Fibroblast of villous mesenchyme (primary cell): Measurements from ENCODE around the gene ARL5A. TPM values are rescaled to one million over a fixed set of nuclear protein-coding genes. Genes with fewer than 3 reads are reported as not detected.

ENCODE experiments used
- DNase-seq: peaks from one replicate; pipeline ENCODE4 v3.0.0-alpha.2; 2010; ENCODE audit warnings: low read depth
- H3K4me3 ChIP-seq: 2 replicates; pipeline ENCODE4 v1.5.1; 2011; ENCODE audit warnings: low read depth, mild to moderate bottlenecking, low read length
- CTCF ChIP-seq: IDR thresholded peaks from 2 replicates; pipeline ENCODE4 v1.5.1; 2012; ENCODE audit warnings: low read depth, mild to moderate bottlenecking, low read length; ENCODE audit not compliant: insufficient read depth
- total RNA-seq: library from RNA; depleted of rRNA; stranded (reverse); fragments of >200 nt; gene quantifications from 2 replicates; pipeline ENCODE4 v1.2.3, GENCODE V29; 2012

The ARL5A gene
- total RNA-seq, 1 donor = 59.6 TPM

GRCh38 chr2:151790689-151791088 is 37.5 kb downstream of the ARL5A start:
- DNase-seq = no peak
- H3K4me3 ChIP-seq = no peak overlapping the region
- TF ChIP-seq CTCF = no peak

GRCh38 chr2:151789055-151789834 is 39.0 kb downstream of the ARL5A start:
- DNase-seq = no peak
- no peak for TF ChIP-seq CTCF
- H3K4me3 ChIP-seq = no peak overlapping the region

GRCh38 chr2:151786483-151786882 is 41.7 kb downstream of the ARL5A start:
- no peak for TF ChIP-seq CTCF
- no peak overlapping the region for H3K4me3 ChIP-seq
- DNase-seq = no peak

- H3K4me3 ChIP-seq = no peak overlapping the region
- DNase-seq = no peak
- TF ChIP-seq CTCF = no peak
Measured at GRCh38 chr2:151786077-151786476, 42.1 kb downstream of the ARL5A start.

GRCh38 chr2:151783133-151783520 is 45.1 kb downstream of the ARL5A start:
- TF ChIP-seq CTCF = no peak
- no peak for DNase-seq
- no peak overlapping the region for H3K4me3 ChIP-seq

- no peak for TF ChIP-seq CTCF
- DNase-seq = no peak
- no peak overlapping the region for H3K4me3 ChIP-seq
Measured at GRCh38 chr2:151782378-151783132, 45.7 kb downstream of the ARL5A start.
